GM19043 (cell line): ENCODE results near the gene DNAJB5.
"Not testable (repeated sequence)": the region's sequence is repeated elsewhere in the genome, so short reads cannot be mapped to it uniquely, and the experiment has no call there.

Experiments
- ATAC-seq: cut with Tn5 transposase; IDR thresholded peaks from one replicate; pipeline ENCODE4 v1.9.1; 2021; ENCODE audit warnings: low read depth; ENCODE audit not compliant: unreplicated experiment

Gene DNAJB5

GRCh38 chr9:34989003-34989945 lies at the start of gene DNAJB5:
TSS of gene DNAJB5 (plus strand) at chr9:34989745. CDS start at chr9:34990631, 886 bp downstream.
- peak; percentile 82 for ATAC-seq

GRCh38 chr9:34939989-34940388 lies 49.6 kb upstream of the DNAJB5 start:
- ATAC-seq: not testable (repeated sequence)

- no peak for ATAC-seq
Measured at GRCh38 chr9:34948451-34948850, 41.1 kb upstream of the DNAJB5 start.

GRCh38 chr9:34954225-34954624 lies 35.3 kb upstream of the DNAJB5 start:
- ATAC-seq: no peak

GRCh38 chr9:34956066-34956465 lies 33.5 kb upstream of the DNAJB5 start:
- not testable (repeated sequence) for ATAC-seq

GRCh38 chr9:34956648-34957047 lies 32.9 kb upstream of the DNAJB5 start:
- ATAC-seq: no peak

- ATAC-seq: no peak
Measured at GRCh38 chr9:34957492-34958410, 31.8 kb upstream of the DNAJB5 start, which contains the start of gene PHF24. TSS of gene PHF24 (plus strand) at chr9:34958285. CDS start at chr9:34971299, 13,014 bp downstream.

GRCh38 chr9:34958411-34958982 lies 31.0 kb upstream of the DNAJB5 start:
- ATAC-seq: no peak

- no peak for ATAC-seq
Measured at GRCh38 chr9:34959461-34959860, 30.1 kb upstream of the DNAJB5 start.

- ATAC-seq: no peak
Measured at GRCh38 chr9:34961574-34962490, 27.7 kb upstream of the DNAJB5 start.

GRCh38 chr9:34962546-34962945 lies 27.0 kb upstream of the DNAJB5 start:
- no peak for ATAC-seq

GRCh38 chr9:34963552-34963951 lies 26.0 kb upstream of the DNAJB5 start:
- no peak for ATAC-seq

GRCh38 chr9:34964458-34964857 lies 25.1 kb upstream of the DNAJB5 start:
- no peak for ATAC-seq

GRCh38 chr9:34971146-34971811 lies 18.3 kb upstream of the DNAJB5 start:
- no peak for ATAC-seq

- ATAC-seq: no peak
Measured at GRCh38 chr9:34974664-34975063, 14.9 kb upstream of the DNAJB5 start.

GRCh38 chr9:34976441-34976840 lies 13.1 kb upstream of the DNAJB5 start:
- ATAC-seq: no peak

GRCh38 chr9:34976992-34977391 lies 12.6 kb upstream of the DNAJB5 start:
- no peak for ATAC-seq

- no peak for ATAC-seq
Measured at GRCh38 chr9:34980181-34980761, 9.3 kb upstream of the DNAJB5 start.

GRCh38 chr9:34982361-34982760 lies 7.2 kb upstream of the DNAJB5 start:
- no peak for ATAC-seq
